ENCODE measurements around the gene RBM33.

- TF ChIP-seq NR3C1 (IDR thresholded peaks at IDR 0.05): no peak
- TF ChIP-seq POLR2A (IDR thresholded peaks at IDR 0.05; ENCODE audit: low read length): no peak
- TF ChIP-seq POLR2AphosphoS2 (conservative IDR thresholded peaks at IDR 0.05; ENCODE audit: low read length): no peak
Measured at GRCh38 chr7:155747209-155747608, 102.7 kb downstream of the RBM33 start.

All from A549 (cell line).